OCI-LY7 (cell line): ENCODE data around the gene RBP4. TPM values are rescaled to one million over a fixed set of nuclear protein-coding genes. Genes with fewer than 3 reads are reported as not detected.

Experiments used
- BruUV-seq: library from RNA; stranded (reverse); fragments of 400-500 nt; replicated peaks from 2 replicates; lab custom pipeline; 2021; lab: Mats Ljungman, UMichigan
- CTCF ChIA-PET: fragments of 300-600 bp; sonication (Branson Sonifier 250); formaldehyde crosslinking; loops from one replicate; lab custom pipeline; 2022; ENCODE audit warnings: antibody characterized with exemption; ENCODE audit not compliant: unreplicated experiment; lab: Charles Lee
- POLR2A ChIA-PET: fragments of 300-600 bp; sonication (Branson Sonifier 250); formaldehyde crosslinking; loops from one replicate; lab custom pipeline; 2022; ENCODE audit warnings: antibody characterized with exemption; lab: Charles Lee
- DNase-seq: peaks from one replicate; pipeline ENCODE4 v3.0.0-alpha.2; 2015; ENCODE audit warnings: low spot score
- H2AFZ ChIP-seq: fragments of 200-600 bp; sonication (generic), shearing (Covaris generic); 2 replicates; pipeline ENCODE4 v1.6.1; 2014; ENCODE audit warnings: mild to moderate bottlenecking, antibody characterized with exemption, low read length, moderate library complexity
- H3K27ac ChIP-seq: fragments of 200-600 bp; sonication (generic); 2 replicates; pipeline ENCODE4 v1.5.1; 2014; ENCODE audit warnings: mixed run types, low read depth, mild to moderate bottlenecking, moderate library complexity, low read length, inconsistent platforms; ENCODE audit not compliant: poor library complexity, severe bottlenecking
- H3K36me3 ChIP-seq: fragments of 200-600 bp; sonication (generic); 2 replicates; pipeline ENCODE4 v1.6.1; 2014; ENCODE audit warnings: mild to moderate bottlenecking, antibody characterized with exemption, low read length, moderate library complexity, mixed read lengths; ENCODE audit not compliant: insufficient read depth
- H3K4me1 ChIP-seq: fragments of 200-600 bp; sonication (generic); 2 replicates; pipeline ENCODE4 v1.5.1; 2014; ENCODE audit warnings: mild to moderate bottlenecking, low read length; ENCODE audit not compliant: insufficient read depth, poor library complexity, severe bottlenecking
- H3K4me2 ChIP-seq: fragments of 200-600 bp; sonication (generic); 2 replicates; pipeline ENCODE4 v1.6.1; 2014; ENCODE audit warnings: mild to moderate bottlenecking, low read length
- H3K4me3 ChIP-seq: fragments of 200-600 bp; sonication (generic); 2 replicates; pipeline ENCODE4 v1.5.1; 2014; ENCODE audit warnings: mild to moderate bottlenecking, low read depth, low read length; ENCODE audit not compliant: poor library complexity, severe bottlenecking
- H3K79me2 ChIP-seq: fragments of 200-600 bp; sonication (generic); 2 replicates; pipeline ENCODE4 v1.6.1; 2016; ENCODE audit warnings: low read depth, mild to moderate bottlenecking, low read length, moderate library complexity, mixed read lengths; ENCODE audit not compliant: insufficient read depth
- H3K9me2 ChIP-seq: fragments of 200-600 bp; sonication (generic); 2 replicates; pipeline ENCODE4 v1.6.1; 2016; ENCODE audit warnings: mild to moderate bottlenecking, low read length, mixed read lengths; ENCODE audit not compliant: insufficient read depth
- H3K9me3 ChIP-seq: fragments of 200-600 bp; sonication (generic); 2 replicates; pipeline ENCODE4 v1.6.1; 2014; ENCODE audit warnings: mild to moderate bottlenecking, mixed run types, low read length, mixed read lengths
- H4K20me1 ChIP-seq: fragments of 200-600 bp; sonication (generic); 2 replicates; pipeline ENCODE4 v1.6.1; 2014; ENCODE audit warnings: mild to moderate bottlenecking, antibody characterized with exemption, low read length, moderate library complexity, mixed read lengths; ENCODE audit not compliant: insufficient read depth
- CTCF ChIP-seq: fragments of 200-600 bp; sonication (generic); conservative IDR thresholded peaks from 2 replicates; pipeline ENCODE4 v1.5.1; 2014; ENCODE audit warnings: mild to moderate bottlenecking, antibody characterized with exemption, low read length, moderate library complexity, mixed read lengths
- EZH2phosphoT487 ChIP-seq: fragments of 200-600 bp; sonication (generic); IDR thresholded peaks from 2 replicates; pipeline ENCODE4 v1.6.1; 2018; ENCODE audit warnings: low read depth, borderline replicate concordance, mild to moderate bottlenecking, mixed run types, antibody characterized with exemption, low read length, moderate library complexity, mixed read lengths
- intact Hi-C: fragments of 100-400 bp; cut with micrococcal nuclease; formaldehyde crosslinking; loops from one replicate; pipeline ENCODE4 v1.10.0; 2022; ENCODE audit not compliant: unreplicated experiment
- total RNA-seq, 2 experiments: library from RNA; depleted of rRNA in 1 of 2; stranded (reverse); fragments of >200 nt in 1 of 2; shearing (Covaris generic) in 1 of 2; gene quantifications; 2 replicates each; pipeline ENCODE4 v1.2.3, GENCODE V29; 2014 to 2022

The RBP4 gene
- total RNA-seq, 2 experiments from 2014 or later = not detected

- CTCF ChIA-PET = no interaction called here
- Histone ChIP-seq H4K20me1 (no peaks in the 10 kb centered on the region), H3K4me2 (no peak overlapping the region), H3K36me3 (no peaks in the 10 kb centered on the region), H3K9me3 (no peaks in the 10 kb centered on the region), H3K79me2 (no peaks in the 10 kb centered on the region), H3K9me2 (no peaks in the 10 kb centered on the region), H3K4me3 (no peak overlapping the region), H3K4me1 (peaks cover 10% of the 10 kb centered on the region), H3K27ac (no peak overlapping the region), H2AFZ (no peak overlapping the region)
- POLR2A ChIA-PET = no interaction called here
- TF ChIP-seq CTCF = no peak
- TF ChIP-seq EZH2phosphoT487 = no peak
- intact Hi-C loops = no loop called here
- DNase-seq = no peak
- BruUV-seq = no TSS peak
Measured at GRCh38 chr10:93603023-93603422, 2.0 kb upstream of the RBP4 start.

GRCh38 chr10:93601774-93602162 is 733 bp upstream of the RBP4 start:
- ChIA-PET POLR2A (no interaction called here), CTCF (no interaction called here)
- BruUV-seq = no TSS peak
- no peak for DNase-seq
- no peaks in the 10 kb centered on the region for H4K20me1 ChIP-seq
- H3K27ac ChIP-seq = no peak overlapping the region
- no peaks in the 10 kb centered on the region for H3K9me2 ChIP-seq
- intact Hi-C loops = no loop called here
- no peaks in the 10 kb centered on the region for H3K36me3 ChIP-seq
- no peaks in the 10 kb centered on the region for H3K79me2 ChIP-seq
- no peak overlapping the region for H3K4me3 ChIP-seq
- H3K4me1 ChIP-seq = peaks cover 12% of the 10 kb centered on the region
- no peak overlapping the region for H3K4me2 ChIP-seq
- TF ChIP-seq EZH2phosphoT487 (no peak), CTCF (no peak)
- H2AFZ ChIP-seq = no peak overlapping the region
- H3K9me3 ChIP-seq = no peaks in the 10 kb centered on the region

- Histone ChIP-seq H3K9me3 (no peaks in the 10 kb centered on the region), H2AFZ (no peak overlapping the region), H3K79me2 (no peaks in the 10 kb centered on the region), H3K27ac (no peak overlapping the region), H4K20me1 (no peaks in the 10 kb centered on the region), H3K9me2 (no peaks in the 10 kb centered on the region), H3K4me1 (peaks cover 20% of the 10 kb centered on the region), H3K4me3 (no peak overlapping the region), H3K4me2 (no peak overlapping the region), H3K36me3 (no peaks in the 10 kb centered on the region)
- POLR2A ChIA-PET = no interaction called here
- no TSS peak for BruUV-seq
- CTCF ChIA-PET = no interaction called here
- DNase-seq = no peak
- intact Hi-C loops = no loop called here
- no peak for TF ChIP-seq EZH2phosphoT487
- TF ChIP-seq CTCF = no peak
Measured at GRCh38 chr10:93600446-93601145, 439 bp downstream of the RBP4 start.
